GM18861 (cell line): Measurements from ENCODE around the gene BRF1.

Experiments used
- ATAC-seq: cut with Tn5 transposase; IDR thresholded peaks from one replicate; pipeline ENCODE4 v1.9.1; 2021; ENCODE audit not compliant: unreplicated experiment

Gene BRF1

DNA sequence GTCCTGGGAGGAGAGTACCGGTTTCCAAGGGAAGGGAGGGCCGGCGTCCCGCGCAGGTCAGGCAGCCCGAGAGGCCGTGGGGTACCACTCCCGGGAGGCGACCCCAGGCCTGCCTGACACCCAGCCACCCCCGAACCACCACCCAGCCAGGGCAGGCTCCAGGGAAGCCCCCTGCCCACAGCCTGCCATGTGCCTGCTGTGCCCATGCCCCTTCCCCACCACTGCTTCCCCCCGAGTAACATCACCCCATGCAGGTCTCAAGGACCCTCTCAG, 122.0 kb downstream of the BRF1 start:
- no peak for ATAC-seq

DNA sequence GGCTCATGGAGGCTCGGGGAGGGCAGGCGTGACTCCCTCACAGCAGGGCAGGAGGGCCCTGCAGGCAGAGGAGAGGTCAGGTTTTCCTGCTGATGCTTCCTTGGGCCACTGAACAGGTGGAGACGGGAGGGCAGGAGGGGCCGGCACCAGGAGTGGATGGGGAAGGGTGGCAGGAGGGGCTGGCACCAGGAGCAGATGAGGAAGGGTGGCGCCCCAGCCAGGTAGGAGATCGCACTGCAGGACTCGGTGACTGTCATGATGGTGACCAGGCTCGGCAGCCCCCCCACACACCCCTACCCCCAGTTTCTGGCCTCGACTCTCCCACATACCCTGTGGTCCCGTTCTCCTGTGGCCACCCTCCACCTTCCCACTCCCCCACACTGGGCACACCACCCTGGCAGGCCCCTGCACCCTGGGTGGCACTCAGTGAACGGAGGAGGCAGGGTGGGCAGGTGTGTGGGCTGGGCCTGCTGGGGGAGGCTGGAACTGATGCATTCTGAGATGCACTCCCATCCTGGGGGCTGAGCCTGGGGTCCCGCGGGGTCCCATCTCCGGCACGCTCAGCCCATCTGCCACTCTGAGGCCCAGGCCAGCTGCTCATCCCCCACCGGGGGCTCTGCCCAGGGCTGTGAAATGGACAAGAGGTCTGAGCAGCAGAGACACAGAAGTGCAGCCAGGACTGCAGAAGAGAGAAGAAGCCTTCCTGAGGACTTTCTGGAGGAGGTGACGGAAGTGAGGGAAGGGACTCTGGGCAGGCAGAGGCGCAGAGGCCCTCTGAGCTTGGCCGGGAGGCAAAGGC, 122.5 kb downstream of the BRF1 start:
- no peak for ATAC-seq

DNA sequence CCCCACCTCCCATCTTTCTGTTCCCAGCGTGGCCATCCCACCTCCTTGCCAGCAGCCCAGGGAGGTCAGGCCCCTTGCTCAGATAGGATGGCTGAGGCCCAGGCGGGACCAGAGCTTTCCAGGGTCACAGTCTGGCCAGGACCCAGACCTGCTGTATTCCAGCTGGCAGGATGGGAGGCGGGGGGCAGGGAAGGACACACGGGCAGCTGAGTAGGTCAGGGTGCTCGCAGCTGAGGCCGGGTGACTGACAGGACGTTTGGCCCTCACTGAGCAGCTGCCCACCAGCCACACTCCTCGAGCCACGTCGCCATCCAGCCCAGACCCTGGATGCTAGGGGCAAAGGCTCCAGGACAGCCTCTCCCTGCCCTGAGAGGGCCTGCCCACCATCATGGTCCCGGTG, 123.7 kb downstream of the BRF1 start:
- no peak for ATAC-seq

DNA sequence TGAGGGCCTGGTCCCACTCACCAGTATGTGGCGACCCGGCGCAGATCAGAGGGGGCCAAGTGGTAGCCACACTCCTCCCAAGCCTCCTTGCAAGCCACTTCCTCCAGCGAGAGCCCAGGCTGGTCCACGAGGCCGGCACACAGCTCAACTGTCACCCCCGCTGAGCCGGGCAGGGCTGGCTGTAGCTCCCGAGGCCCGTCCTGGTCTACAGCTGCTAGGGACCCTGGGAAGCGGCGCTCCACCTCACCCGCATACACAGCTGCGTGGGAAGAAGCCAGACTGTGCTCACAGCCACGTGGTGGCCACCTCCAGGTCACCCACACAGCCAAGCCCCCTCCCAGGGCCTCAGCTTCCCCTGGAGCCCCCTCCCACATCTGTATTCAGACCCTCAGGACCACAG, 124.3 kb downstream of the BRF1 start:
- ATAC-seq: no peak

DNA sequence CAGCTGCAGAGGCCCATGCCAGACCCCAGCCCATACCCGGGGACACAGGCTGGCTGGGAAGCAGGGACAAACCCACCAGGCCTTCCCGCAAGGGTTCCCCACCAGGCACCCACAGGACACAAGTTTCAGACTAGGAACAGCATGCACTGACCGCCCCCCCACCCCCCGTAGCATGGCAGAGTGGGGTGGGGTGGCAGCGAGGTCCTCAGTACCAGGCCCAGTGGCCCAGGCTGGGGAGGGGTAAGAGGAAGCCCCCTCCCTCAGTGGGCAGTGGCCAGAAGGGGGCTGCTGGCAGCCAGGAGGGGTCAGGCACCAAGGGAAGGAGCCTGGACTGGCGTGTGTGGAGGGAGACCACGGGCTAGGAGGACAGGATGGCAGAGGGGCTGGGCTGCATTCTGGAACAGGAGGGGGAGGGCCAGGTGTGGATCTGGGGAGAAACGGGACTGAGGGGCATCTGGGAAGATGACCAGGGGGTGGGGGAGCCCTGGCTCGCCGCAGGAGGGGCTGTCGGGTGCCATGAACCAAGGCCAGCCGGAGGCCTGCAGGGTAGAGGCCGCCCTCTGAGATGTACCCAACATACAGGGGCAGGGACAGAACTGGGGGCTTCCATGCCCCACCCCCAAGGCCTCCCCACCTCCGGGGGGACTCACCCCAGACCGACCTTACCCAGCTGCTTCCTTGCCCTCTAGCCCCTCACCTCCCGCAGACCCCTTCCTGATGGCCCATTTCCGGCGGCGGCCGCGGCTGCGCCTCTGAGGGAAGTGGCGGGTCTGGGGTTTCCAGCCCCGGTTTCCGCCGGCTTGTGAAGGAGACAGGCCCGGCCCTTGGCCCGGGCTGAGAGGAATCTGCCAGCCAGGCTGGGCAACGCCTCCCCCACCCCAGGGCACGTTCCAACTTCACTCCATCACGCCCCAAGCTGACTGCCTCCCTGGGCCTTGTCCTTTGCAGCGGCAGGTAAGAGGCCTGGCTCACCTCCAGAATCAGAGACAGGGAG, 126.6 kb downstream of the BRF1 start:
- no peak for ATAC-seq

DNA sequence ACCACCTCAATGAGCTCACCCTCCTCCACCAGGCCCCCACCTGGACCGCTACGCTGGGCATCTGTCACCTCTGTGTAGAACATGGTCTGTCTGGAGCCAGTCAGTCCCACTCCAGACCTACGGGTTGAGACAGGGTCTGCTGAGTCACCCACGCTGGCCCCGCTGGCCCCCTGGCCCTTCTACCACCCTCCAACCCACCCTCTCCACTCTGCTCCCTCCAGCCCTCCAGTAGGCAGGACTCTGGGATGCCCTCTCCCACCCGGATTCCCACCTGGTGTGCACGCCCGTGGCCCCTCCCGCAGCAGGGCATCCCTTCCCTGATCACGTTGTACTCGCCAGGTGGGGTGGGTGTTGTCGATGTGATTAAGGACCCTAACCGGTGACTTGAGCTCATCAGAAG, 127.7 kb downstream of the BRF1 start:
- ATAC-seq: no peak

DNA sequence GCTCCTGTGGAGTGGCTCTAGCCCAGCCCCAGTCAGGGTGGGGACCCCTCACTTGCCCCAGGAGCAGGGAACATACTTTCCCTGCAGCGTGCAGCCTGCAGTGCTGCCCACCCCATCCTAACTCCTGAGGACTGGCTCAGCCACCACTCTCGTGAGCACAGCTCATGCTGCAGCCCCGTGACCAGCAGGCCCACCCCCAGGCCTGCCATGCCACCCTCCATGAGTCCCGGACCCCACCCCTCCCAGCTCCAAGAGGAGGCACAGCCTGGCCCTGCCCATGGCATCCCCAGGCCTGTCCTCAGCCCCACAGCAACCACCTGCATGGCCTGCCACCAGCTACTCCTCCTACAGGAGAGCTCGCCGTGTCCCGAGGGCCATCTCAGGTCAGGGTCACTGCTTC, 128.3 kb downstream of the BRF1 start:
- no peak for ATAC-seq

DNA sequence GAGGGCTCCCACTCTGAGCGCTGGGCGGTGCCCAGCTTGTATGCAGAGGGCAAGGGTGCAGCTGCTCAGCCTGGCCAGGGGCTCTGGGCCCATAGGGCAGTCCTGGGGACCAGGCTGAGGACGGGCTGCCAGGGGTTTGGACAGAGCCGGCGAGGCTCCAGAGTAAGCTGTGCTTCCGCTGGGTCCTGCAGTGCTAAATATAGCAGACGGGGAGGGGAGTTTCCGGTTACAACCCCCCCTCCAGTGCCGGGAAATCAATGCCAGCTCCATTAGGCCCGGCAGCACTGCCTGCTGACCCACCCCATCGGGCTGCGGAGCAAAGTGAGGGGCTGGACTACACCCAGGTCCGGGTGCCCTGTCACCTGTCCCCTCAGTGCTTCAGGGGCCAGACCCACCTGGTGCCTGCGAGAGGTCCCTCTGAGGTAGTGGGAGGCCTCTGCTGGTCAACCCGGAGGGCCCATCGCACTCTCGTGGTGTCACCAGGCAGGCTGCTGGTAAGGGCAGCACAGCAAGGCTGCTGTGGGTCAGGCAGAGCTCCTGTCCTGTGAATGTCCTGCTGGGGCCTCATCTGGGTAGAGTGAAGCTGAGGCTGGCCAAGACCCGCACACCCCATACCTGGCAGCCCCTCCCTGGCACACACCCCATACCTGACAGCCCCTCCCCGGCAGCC, 129.7 kb downstream of the BRF1 start:
- no peak for ATAC-seq

DNA sequence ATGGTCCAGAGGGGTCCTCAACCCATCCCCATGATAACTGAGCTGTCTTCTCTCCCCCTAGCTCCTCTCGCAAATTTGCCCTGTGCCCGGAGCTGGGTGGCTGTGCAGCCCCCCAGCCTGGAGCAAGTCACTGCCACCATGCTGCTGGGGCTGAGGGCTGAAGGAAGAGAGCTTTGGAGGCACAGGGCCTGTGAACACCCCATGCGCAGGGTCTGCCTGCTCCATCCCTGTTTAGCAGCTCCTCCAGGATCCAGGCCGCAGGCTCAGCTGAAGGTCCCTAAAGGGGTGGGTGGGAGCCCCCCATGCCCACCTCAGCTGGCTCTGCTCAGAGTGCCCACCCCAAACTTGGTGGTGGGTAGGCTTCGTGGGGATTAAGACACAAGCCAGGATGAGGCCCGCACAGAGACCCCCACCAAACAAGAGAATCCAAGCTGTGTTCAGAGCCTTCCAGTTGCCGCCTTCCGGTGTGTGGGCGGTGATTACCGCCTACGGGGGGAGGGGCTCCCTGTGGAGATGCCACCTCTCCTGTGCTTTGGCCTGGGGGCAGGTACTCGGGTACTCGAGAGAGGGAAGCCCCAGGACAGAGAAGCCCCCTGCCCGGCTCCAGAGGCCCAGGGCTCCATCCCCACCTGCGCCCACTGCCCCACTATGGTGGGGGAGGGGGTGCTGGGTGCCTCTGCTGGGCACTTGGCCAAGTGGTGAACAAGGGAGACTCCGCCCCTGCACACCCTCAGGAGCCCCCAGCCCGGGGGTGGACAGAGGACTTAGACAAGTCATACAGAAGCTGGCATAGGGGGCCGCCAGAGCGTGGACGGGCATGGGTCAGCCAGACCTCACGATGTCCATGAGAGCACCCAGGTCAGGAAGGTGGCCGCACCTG, 130.8 kb downstream of the BRF1 start:
- no peak for ATAC-seq

DNA sequence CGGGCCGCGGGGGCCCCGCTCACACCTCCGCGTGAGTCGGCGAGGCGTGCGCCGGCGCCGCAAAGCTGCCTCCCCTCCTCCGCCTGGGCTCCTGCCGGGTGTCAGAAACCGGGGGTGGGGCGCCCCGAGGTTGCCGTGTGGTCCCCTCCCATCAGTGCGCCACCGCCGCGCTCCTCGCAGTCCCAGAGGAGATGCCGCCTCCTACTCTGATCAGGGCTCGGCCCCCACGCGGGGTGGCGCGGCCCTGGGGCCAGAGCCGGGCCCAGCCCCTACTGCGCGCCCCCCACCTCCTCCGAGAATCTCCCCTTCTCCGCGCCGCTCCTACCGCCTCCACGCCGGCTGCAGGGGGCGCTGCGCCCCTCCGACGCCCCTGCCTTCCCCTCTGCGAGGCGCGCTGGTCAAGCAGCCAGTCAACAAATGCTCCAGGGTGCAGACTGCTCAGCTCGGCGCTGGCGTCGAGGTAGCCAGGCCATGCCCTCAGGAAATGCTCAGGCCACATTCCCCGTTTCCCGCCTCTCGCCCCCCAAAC, 131.8 kb downstream of the BRF1 start:
- ATAC-seq: no peak

DNA sequence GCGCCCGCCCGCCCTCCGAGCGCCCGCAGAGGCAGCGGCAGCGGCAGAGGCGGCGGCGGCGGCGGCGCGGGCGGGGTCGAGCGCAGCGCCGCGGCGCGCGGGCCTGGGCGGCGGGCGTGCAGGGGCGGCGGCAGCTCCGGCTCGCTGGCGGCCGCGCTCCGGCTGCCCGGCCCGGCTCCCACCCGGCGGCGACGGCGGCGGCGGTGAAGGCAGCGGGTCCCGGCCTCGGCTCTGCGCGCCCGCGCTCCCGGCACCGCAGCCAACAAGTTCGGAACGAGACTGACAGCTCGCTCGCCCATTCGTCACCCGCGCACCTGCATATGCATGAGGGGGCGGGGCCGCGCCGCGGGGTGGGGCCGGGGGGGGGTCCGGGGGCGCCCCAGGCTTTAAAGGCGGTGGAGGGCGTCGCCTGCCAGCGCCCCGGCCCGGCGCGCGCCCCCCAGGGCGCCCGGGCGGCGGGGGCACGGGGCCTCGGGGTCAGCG, 132.3 kb downstream of the BRF1 start, which contains the start of gene JAG2:
JAG2 (minus strand) TSS at position 281 of the 483 bp plus-strand sequence. CDS start 356 bp downstream, outside the sequence.
- ATAC-seq: no peak

DNA sequence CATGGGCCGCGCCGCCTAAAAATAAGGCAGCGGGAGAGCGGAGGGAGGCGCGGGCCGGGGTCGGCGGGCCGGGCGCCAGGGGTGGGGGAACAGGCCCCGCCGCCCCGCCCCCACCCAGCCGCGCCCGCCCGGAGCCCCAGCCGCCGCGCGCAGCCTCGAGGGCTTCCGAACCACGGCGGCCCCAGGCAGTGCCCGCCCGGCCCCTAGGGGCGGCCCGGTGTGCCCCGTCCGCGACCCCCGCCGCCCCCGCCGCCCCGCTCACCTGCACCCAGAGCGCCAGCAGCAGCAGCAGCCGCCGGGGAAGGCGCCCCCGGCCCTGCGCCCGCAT, 132.7 kb downstream of the BRF1 start:
- no peak for ATAC-seq

DNA sequence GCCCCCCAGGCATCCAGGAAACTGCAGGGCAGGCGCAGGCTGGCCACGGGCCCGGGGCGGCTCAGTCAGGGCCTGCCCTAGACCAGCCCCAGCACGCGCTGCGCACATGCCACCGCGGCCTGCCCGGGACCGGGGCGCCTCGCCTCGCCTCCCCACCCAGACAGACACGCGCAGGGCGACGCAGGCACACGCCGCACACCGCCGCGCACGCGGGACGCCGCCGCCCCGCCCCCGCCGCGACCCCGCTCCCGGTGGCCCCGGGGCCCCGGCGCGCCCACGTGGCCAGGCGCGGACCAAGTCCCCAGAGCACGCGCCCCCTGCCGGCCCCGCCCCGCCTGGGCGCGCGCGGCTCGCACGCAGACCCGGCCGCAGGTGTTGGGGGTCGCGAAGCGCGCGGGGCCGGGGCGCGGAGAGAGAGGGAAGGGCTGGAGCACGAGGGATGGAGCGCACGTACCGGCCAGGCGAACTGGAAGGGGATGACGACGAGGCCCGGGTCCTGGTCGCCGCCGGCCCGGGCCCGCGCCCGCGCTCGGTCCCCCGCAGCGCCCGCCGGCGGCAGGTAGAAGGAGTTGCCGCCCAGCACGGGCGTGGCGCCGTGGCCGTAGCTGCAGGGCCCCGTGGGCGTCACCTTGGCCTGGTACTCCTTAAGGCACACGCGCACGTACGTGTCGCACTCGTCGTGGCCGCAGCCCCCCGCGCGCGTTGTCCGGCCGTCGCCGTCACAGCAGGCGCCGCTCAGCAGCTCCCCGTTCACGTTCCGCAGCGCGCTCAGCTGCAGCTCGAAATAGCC, 133.3 kb downstream of the BRF1 start:
- ATAC-seq: no peak

DNA sequence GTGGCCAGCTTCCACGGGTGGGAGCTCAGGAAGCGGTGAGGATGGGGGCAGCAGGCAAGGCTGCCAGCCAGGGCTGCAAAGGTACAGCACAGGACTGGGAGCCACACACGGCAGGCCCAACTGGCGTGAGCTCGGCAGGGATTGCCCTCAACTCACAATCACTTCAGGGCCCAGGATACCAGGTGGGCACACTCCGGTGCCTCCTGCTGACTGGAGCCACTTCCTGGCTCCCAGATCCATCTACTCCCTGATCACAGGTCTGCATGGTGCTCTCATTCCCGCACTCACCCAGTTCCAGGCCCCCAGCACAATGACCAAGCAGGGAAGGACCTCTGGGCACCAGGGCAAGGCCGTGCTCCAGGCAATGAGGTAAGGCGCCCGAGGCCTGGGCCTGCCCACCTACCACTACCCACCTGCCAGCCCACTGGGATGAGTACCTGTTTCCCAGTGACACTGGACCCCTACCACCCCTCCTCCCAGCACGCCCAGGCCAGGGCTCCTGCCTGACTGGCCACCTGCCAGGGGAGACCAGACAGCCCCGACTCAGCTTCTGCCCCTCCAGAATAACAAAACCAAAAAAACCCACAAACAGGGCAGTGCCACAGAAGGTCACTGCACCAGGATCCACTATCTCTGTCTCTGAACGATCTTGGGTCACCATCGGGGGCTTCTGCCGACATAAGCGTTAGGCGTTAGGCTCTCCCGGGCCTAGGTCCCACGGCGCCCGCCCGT, 134.1 kb downstream of the BRF1 start:
- no peak for ATAC-seq

DNA sequence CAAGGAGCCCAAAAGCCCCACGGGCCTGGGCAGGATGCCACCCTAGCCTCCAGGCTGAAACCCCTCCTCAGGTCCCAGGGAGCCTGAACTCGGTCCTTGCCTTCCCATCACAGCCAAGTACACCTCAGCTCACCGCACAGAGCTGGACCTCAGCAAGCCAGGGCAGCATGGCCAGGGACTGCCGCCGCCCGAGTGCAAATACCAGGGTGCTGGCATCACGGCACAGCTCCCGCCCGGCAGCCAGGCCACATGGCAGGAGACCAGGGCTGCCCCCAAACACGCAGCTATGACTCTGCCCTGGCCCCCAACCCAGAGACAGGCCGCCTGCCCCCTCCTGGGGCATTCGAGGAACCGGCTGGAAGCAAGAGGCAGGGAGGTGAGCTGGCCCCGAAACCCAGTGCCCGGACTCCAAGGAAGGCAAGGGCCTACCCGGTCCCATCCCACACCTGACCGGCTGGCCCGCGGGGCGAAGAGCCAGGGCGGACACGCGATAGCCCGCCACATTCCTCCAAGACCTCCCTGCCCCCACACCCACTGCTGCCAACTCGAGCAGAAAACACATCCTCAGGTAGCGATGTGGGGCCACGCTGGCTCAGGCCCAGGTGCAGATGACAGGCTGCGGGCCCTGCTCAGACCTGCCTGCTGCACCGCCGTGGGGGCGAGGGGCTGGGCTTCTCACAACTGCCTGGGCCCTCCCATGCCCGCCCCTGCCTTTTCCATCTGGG, 134.9 kb downstream of the BRF1 start:
- ATAC-seq: no peak

DNA sequence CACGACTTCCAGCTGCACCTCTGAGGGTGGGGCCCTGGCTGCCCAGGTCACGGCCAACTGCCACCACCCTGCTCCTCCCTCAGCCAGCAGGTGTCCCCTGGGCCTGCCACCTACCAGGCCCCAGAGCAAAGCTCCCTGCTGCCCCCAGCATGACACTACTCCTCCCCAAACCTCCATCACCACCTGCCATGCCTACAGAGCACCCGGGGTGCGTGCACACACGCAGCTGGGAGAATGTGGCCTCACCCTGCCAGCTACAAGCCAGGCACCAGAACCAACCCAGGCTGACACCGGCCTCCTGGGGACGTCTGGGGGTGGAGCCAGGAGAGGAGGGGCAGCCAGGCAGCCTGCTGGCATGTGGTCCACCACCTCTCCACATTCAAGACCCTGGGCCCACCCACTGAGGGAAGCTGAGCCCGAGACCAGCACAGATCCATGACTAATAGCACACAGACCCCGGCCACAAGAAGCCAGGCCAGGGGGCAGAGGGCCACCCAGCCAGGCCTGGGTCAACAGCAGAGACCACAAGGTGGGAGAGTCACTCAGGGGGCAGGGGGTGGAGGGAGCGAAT, 135.6 kb downstream of the BRF1 start:
- no peak for ATAC-seq

DNA sequence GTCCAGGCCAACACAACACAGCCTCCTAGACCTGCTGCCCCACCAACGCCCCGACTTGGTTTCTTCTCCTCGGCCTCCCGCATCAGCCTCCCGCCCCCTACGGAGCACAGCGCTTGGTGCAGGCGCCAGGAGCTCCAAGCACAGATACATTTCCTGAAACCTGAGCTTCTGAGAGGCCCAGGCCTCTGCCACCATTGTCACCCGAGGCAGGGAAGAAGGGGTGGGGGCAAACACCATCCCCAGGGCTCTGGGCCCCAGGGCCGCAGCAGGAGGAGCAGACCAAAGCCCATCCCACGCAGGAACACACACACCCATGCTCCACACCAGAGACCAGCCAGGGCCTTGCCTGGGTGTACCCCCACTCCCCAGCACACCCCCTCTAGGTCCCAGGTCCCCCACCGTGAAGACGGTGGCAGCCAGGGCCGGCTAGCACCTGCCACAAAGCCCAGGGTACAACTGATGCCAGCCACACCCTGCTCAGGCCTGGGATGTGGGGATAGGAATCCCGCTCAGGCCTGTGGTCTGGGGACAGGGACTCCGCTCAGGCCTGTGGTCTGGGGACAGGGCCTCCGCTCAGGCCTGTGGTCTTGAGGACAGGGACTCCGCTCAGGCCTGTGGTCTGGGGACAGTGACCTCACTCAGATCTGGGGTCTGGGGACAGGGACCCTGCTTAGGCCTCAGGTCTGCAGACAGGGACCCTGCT, 137.6 kb downstream of the BRF1 start:
- no peak for ATAC-seq

DNA sequence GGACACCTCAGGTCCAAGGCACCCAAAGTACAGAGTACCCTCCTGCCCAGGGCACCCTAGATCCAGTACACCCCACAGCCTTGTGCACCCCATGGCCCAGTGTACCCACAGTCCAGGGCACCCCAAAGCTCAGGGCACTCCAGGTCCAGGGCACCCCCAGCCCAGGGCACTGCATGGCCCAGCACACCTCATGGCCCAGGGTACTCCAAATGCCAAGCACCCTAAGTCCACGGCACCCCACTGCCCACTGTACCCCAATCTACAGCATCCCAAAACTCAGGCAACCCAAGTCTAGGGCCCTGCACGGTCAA, 138.2 kb downstream of the BRF1 start:
- ATAC-seq: no peak
